Left lung (tissue), 10 donors: ENCODE measurements around the gene CORT. TPM values are rescaled to one million over a fixed set of nuclear protein-coding genes. Genes with fewer than 3 reads are reported as not detected.

ENCODE experiments used
- ATAC-seq: fragments of 200-7000 bp; cut with Tn5 transposase; one replicate; pipeline ENCODE4 v1.9.1; 2020; ENCODE audit warnings: moderate library complexity
- DNase-seq, 4 donors: peaks; one replicate each; pipeline ENCODE4 v3.0.0-alpha.2; 2013 to 2020
- H3K27ac ChIP-seq, 2 donors: fragments of 200-600 bp; sonication (generic) in 1 of 2; one replicate each; pipeline versions ENCODE4 v1.5.0 to v1.8.0; 2020 to 2021
- H3K27me3 ChIP-seq, 2 donors: fragments of 200-600 bp; sonication (generic) in 1 of 2; one replicate each; pipeline versions ENCODE4 v1.5.0 to v1.8.0; 2020 to 2021
- H3K36me3 ChIP-seq, 2 donors: fragments of 200-600 bp; sonication (generic) in 1 of 2; one replicate each; pipeline versions ENCODE4 v1.5.0 to v1.8.0; 2020 to 2021
- H3K4me1 ChIP-seq, 2 donors: fragments of 200-600 bp; one replicate each; pipeline ENCODE4 v1.8.0; 2021
- H3K4me3 ChIP-seq, 2 donors: fragments of 200-600 bp; sonication (generic) in 1 of 2; one replicate each; pipeline versions ENCODE4 v1.5.0 to v1.8.0; 2020 to 2021; ENCODE audit warnings: mild to moderate bottlenecking in 1 of 2
- H3K9me3 ChIP-seq, 2 donors: fragments of 200-600 bp; sonication (generic) in 1 of 2; one replicate each; pipeline versions ENCODE4 v1.5.0 to v1.8.0; 2020 to 2021
- CTCF ChIP-seq, 2 donors: fragments of 200-600 bp; sonication (generic) in 1 of 2; IDR thresholded peaks; one replicate each; pipeline versions ENCODE4 v1.5.0 to v1.8.0; 2021; ENCODE audit warnings: antibody characterized with exemption in 2 of 2
- intact Hi-C, 2 donors: fragments of 100-400 bp; cut with DNase I; formaldehyde crosslinking; loops; one replicate each; pipeline versions ENCODE4 v1.11.2 to v1.14.2; 2022
- polyA plus RNA-seq, 6 donors: library from polyadenylated mRNA; unstranded; fragments of 120-200 nt; gene quantifications; one replicate each; pipeline ENCODE4 v1.2.1, GENCODE V29; 2013; ENCODE audit not compliant: insufficient read length in 6 of 6
- total RNA-seq, 2 donors: library from RNA; stranded (reverse); fragmentation: NEBNext Ultra II Directional; extraction: Animal tissue kit (Norgen Biotek cat#: 25700); gene quantifications; one replicate each; pipeline ENCODE4 v1.2.1, GENCODE V29; 2021
- donor health status: DM: no; HTN: yes; CAD: no.
- donor health status: DM: no; HTN: no; CAD: no.

CORT gene
- total and polyA plus RNA-seq, 8 donors: 0.37 to 1.9 (median 1.6) TPM

GRCh38 chr1:10438677-10439163 lies 11.1 kb upstream of the CORT start:
- Histone ChIP-seq H3K27ac (no peak overlapping the region), H3K4me3 (no peak overlapping the region), H3K9me3 (no peaks in the 10 kb centered on the region), H3K36me3 (peaks cover 0 to 10% of the 10 kb centered on the region in 2 donors), H3K4me1 (no peaks in the 10 kb centered on the region), H3K27me3 (no peaks in the 10 kb centered on the region)
- intact Hi-C loops: loop anchor here in 1 of 2 donors (10.0 kb wide), 1 partner anchor 56 kb away; no protein-coding TSS in a partner anchor
- DNase-seq: no peak
- peak; percentile 82 for ATAC-seq
- TF ChIP-seq CTCF (IDR thresholded peaks at IDR 0.05): no peak

GRCh38 chr1:10440305-10440704 lies 9.5 kb upstream of the CORT start:
- intact Hi-C loops: no loop called here
- no peak for TF ChIP-seq CTCF (IDR thresholded peaks at IDR 0.05)

GRCh38 chr1:10440794-10441193 lies 9.0 kb upstream of the CORT start:
- DNase-seq: no peak
- Histone ChIP-seq H3K4me1 (no peaks in the 10 kb centered on the region), H3K36me3 (peaks cover 0 to 14% of the 10 kb centered on the region in 2 donors), H3K9me3 (no peaks in the 10 kb centered on the region), H3K4me3 (no peak overlapping the region), H3K27ac (no peak overlapping the region), H3K27me3 (no peaks in the 10 kb centered on the region)
- TF ChIP-seq CTCF (IDR thresholded peaks at IDR 0.05): no peak
- intact Hi-C loops: no loop called here
- ATAC-seq: no peak

More at GRCh38 chr1:10440305-10440704, 9.5 kb upstream of the CORT start:
- ATAC-seq: no peak
- no peak overlapping the region for H3K4me3 ChIP-seq
- DNase-seq: no peak
- no peaks in the 10 kb centered on the region for H3K9me3 ChIP-seq
- H3K27me3 ChIP-seq: no peaks in the 10 kb centered on the region
- H3K27ac ChIP-seq: no peak overlapping the region
- H3K4me1 ChIP-seq: no peaks in the 10 kb centered on the region
- peaks cover 0 to 14% of the 10 kb centered on the region in 2 donors for H3K36me3 ChIP-seq

GRCh38 chr1:10444248-10444647 lies 5.6 kb upstream of the CORT start:
- Histone ChIP-seq H3K4me3 (no peak overlapping the region), H3K9me3 (no peaks in the 10 kb centered on the region), H3K27me3 (no peaks in the 10 kb centered on the region), H3K36me3 (peaks cover 0 to 14% of the 10 kb centered on the region in 2 donors), H3K27ac (no peak overlapping the region), H3K4me1 (no peaks in the 10 kb centered on the region)
- intact Hi-C loops: no loop called here
- no peak for DNase-seq
- no peak for TF ChIP-seq CTCF (IDR thresholded peaks at IDR 0.05)
- no peak for ATAC-seq

GRCh38 chr1:10444795-10445397 lies 4.9 kb upstream of the CORT start:
- Histone ChIP-seq H3K4me3 (no peak overlapping the region), H3K27me3 (no peaks in the 10 kb centered on the region), H3K9me3 (no peaks in the 10 kb centered on the region), H3K27ac (no peak overlapping the region), H3K36me3 (peaks cover 0 to 14% of the 10 kb centered on the region in 2 donors), H3K4me1 (no peaks in the 10 kb centered on the region)
- DNase-seq (no peak), ATAC-seq (no peak)
- no peak for TF ChIP-seq CTCF (IDR thresholded peaks at IDR 0.05)
- intact Hi-C loops: no loop called here
